ENCODE results near the gene RPS6KA4.

Gene RPS6KA4

DNA sequence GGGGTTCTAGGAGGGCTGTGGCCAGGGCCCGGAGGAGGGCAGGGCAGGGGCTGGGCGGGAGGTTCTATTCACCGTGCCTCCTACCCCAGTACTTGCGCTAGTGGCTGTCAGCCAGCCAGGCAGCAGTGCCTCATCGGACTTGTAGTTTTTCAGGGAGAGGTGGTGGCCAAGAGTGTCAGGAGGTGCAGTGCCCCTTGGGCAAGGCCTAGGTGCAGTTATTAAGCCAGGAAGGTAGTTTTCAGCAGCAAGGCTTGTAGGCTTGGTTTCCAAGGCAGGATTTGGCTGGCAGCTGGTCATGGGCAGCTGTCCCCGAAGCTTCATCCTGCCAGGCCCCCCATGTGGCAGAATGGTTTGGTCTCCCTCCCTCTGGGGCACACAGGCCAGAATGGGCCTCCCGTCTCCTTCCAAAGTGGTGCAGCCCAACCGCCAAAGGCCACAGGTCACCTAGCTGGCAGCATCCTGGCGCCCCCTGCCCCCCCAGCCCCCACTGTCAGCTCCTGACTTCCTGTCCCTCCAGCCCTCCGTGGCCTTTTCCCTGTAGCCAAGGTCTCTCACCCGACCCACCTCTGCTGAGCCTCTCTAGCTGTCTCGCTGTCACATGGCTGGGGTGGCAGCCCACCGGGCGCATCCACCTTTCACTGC lies 10.5 kb upstream of the RPS6KA4 start:
- DNase-seq (ENCODE audit: low spot score), result no peak

DNA sequence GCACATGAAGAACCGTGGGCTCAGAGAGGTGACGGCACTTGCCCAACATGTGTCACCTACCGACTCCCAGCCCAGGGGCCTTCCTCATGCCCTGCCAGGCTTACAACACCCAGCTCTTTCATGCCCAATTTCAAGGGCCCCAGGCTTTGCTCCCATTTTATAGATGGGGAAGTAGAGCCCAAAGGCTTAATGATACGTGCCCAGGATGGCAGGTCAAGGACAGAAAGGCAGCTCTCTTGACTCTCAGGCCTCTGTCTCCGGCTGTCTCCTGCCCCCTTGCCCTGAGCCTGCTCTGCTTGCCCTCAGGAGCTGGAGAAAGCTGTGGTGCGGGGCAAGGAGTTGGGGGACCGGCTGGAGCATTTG lies 10.0 kb upstream of the RPS6KA4 start:
- DNase-seq (ENCODE audit: low spot score), result no peak

GRCh38 chr11:64349404-64349803 lies 9.6 kb upstream of the RPS6KA4 start:
- DNase-seq (ENCODE audit: low spot score), result no peak

- no peak for DNase-seq (ENCODE audit: low spot score)
Measured at GRCh38 chr11:64351136-64351631, 7.8 kb upstream of the RPS6KA4 start.

DNA sequence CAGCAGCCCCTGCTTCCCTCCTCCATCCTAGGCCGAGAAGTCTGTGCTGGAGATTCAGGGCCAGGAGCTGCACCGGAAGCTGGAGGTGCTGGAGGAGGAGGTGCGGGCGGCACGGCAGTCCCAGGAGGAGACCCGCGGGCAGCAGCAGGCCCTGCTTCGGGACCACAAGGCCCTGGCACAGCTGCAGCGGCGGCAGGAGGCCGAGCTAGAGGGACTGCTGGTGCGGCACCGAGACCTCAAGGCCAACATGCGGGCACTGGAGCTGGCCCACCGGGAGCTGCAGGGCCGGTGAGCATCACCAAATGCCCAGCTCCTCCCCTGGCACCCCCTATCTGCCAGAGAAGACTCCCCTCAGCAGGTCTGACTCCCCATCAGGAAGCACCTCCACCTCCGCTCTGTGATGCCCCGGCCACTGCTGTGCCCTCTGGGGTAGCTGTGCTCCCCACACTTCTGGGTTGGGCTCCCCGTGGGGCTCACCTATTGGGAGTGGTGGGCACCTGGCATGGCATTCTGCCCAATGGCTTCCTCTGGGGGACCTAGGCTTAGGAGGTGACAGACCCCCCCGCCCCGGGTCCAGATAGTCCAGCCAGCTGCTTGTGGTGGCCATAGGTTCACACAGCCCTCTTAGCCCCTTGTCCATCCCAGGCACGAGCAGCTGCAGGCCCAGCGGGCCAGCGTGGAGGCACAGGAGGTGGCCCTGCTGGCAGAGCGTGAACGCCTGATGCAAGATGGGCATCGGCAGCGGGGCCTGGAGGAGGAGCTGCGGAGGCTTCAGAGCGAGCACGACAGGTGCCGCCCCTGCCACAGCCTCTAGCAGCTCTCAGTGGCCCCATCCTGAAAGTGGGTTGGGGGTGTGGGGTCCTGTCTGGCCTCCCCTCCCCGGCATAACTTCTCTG lies 6.6 kb upstream of the RPS6KA4 start:
- DNase-seq (ENCODE audit: low spot score), result no peak

DNA sequence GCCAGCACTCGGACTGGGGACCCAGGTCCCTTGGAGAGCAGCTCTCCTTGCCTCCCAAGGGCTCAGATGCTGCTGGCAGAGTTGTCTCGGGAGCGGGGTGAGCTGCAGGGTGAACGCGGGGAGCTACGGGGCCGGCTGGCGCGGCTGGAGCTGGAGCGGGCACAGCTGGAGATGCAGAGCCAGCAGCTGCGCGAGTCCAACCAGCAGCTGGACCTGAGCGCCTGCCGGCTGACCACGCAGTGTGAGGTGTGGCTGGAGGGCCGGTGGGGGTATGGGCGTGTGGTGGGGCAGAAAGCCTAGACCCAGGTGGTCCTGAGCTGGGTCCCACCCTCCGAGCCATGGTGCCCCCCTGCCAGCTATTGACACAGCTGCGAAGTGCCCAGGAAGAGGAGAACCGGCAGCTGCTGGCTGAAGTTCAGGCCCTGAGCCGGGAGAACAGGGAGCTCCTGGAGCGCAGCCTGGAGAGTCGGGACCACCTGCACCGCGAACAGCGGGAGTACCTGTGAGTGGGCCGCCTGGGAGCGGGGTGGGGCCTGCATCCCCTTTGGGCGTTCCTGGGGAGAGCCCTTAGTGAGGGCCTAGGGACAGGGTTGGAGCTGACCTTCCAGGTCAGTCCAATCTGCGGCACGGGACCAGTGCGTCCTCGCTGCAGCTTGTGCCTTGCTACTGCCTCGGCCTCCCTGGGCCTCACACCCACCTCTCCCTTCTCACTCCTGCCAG lies 5.8 kb upstream of the RPS6KA4 start:
- no peak for DNase-seq (ENCODE audit: low spot score)

- no peak for DNase-seq (ENCODE audit: low spot score)
Measured at GRCh38 chr11:64353715-64354506, 5.1 kb upstream of the RPS6KA4 start.

DNA sequence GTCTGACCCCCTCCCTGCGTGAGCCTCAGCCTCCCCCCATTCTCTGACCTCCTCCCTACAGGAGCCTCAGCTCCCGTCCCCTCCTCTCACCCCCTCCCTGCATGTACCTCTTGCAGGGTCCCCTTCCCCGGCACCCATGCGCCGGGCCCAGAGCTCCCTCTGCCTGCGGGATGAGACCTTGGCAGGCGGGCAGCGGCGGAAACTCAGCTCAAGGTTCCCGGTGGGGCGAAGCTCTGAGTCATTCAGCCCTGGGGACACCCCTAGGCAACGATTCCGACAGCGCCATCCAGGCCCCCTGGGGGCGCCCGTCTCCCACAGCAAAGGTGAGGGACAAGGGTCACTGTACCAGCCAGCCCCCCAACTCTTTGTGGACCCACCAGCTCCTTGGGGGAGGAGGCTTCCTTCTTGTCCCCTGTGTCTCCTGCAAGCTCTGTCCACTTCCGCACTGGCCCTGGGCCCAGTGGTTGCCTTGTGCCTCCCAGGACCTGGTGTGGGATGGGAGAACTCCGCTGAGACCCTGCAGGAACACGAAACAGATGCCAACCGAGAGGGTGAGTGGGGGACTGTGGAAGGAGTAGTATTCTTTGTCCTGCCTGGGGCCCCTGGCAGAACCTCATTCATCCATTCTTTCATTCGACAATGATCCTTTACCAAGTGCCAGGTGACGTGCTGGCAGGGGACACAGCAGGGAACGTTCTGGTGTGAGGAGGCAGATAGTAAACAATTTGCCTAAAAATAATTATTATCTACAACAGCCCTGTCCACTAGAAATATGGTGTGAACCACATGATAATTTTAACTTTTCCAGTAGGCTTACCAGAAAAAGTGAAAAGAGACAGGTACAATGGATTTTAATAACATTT lies 3.7 kb upstream of the RPS6KA4 start:
- peak; percentile 94 for DNase-seq (ENCODE audit: low spot score)

DNA sequence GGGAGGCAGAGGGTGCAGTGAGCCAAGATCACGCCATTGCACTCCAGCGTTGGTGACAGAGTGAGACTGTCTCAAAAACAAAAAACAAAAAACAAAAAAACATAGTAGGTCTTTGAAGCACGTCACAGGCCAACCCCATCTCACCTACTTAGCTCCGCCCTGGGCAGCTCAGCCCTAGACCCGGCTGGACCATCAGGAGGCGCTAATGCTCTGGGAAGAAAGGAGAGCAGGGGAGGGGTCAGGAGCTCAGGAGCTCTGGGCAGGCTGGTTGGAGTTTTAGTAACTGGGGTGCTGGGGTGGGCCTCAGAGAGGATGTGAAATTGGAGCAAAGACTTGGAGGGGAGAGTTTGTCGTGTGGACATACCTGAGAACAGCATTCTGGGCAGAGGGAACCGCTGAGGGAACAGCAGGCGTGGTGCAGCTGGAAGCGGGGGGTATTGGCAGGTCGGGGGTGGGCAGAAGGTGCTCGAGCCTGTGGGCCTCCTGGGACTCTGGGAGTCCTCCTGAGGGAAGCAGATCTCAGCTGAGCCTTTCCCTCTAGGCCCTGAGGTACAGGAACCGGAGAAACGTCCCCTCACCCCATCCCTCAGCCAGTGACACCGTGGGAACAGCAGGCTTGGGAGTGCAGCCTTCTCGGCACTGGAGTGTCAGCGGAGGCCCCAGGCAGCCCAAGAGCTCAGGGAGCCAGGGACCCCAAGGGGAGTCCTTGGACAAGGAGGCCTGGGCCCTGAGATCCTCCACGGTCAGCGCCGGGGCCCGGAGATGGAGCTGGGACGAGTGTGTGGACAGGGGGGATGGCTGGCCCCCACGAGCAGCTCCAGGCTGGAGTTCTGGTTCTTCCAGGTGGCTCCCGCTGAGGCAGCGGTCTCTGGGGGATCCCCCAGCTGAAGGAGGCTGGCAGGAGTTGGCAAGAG lies 2.2 kb upstream of the RPS6KA4 start:
- DNase-seq (ENCODE audit: low spot score), result peak; percentile 58

DNA sequence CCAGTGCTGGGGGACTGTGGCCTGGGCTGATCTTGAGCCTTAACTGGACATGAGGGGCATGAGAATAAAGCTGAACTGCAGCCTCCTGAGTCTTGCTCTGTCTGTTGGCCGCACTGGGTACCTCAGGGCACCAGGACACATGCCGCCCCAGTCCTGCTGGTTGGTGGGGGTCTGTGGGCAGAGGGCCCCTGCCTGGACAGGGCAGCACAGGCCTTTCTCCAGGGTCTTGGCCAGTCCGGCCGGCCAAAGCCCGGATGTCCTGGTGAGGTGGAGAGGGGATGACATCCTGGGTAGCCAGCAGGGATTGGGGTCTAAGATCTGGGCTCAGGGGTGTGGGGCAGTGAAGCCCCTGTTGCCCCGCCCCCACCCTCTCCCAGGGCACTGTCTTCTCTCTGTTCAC lies 1.5 kb upstream of the RPS6KA4 start:
- DNase-seq (ENCODE audit: low spot score), result no peak

- DNase-seq (ENCODE audit: low spot score), result peak; percentile 42
Measured at GRCh38 chr11:64357904-64358535, 942 bp upstream of the RPS6KA4 start.

DNA sequence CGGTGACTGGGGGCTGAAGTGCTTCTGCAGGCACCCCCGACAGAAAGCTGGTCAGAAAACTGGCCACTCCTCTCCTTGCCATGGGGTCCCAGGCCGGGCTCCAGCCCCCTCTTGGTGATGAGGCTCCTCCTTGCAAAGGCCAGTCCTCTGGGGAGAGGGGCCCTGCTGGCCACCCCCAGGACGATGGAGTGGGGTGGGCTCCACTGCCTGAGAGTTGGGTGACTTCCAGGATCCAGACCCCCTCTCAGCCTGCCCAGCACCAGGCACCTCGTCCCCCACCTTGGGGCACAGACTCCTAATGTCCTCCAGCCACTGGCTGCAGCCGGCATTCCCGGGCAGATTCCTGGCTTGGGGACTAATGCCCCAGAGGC lies 441 bp upstream of the RPS6KA4 start:
- no peak for DNase-seq (ENCODE audit: low spot score)

DNA sequence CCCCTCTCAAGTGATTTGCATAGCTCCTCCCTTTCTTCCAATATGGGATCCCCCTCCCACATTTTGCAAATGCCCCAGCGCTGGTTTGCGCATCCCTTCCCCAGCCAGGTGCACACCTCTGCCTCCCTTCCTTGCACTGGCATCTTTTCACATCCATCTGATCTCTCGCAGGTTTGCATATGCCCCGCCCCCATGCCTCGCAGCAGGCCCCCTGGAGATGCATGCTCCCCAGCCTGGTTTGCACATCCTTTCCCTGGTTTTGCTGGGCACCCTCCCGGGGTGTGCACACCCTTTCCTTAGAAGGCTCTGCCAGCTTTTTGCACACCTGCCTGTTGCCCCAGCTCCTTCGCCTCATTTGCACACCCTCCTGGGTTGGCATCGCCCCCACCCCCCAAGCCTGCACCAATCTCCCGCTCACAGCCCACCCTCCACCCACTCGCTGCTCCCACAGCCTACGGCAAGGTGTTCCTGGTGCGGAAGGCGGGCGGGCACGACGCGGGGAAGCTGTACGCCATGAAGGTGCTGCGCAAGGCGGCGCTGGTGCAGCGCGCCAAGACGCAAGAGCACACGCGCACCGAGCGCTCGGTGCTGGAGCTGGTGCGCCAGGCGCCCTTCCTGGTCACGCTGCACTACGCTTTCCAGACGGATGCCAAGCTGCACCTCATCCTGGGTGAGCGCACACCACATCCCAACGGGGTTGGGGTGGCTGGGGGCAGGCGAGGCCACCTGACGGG lies 917 bp downstream of the RPS6KA4 start:
- no peak for DNase-seq (ENCODE audit: low spot score)

GRCh38 chr11:64360448-64360921 lies 1.5 kb downstream of the RPS6KA4 start:
- DNase-seq (ENCODE audit: low spot score), result no peak

DNA sequence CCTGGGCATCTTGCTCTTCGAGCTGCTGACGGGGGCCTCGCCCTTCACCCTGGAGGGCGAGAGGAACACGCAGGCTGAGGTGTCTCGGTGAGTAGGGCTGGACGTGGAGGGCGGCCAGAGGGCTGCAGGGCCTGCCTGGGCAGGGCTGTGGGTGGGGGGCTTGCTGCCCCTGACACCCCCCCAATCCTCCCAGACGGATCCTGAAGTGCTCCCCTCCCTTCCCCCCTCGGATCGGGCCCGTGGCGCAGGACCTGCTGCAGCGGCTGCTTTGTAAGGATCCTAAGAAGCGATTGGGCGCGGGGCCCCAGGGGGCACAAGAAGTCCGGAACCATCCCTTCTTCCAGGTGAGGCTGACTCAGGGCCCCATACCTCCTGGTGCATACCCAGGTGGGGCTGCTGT lies 2.7 kb downstream of the RPS6KA4 start:
- no peak for DNase-seq (ENCODE audit: low spot score)

GRCh38 chr11:64362339-64362738 lies 3.4 kb downstream of the RPS6KA4 start:
- no peak for DNase-seq (ENCODE audit: low spot score)

- no peak for DNase-seq (ENCODE audit: low spot score)
Measured at GRCh38 chr11:64364435-64364834, 5.5 kb downstream of the RPS6KA4 start.

- DNase-seq (ENCODE audit: low spot score), result no peak
Measured at GRCh38 chr11:64364911-64365310, 5.9 kb downstream of the RPS6KA4 start.

- no peak for DNase-seq (ENCODE audit: low spot score)
Measured at GRCh38 chr11:64366751-64367150, 7.8 kb downstream of the RPS6KA4 start.
